NB4 (cell line): ENCODE results near the gene NAA35.

Experiments used
- POLR2A ChIP-seq: IDR thresholded peaks from 2 replicates; pipeline ENCODE4 v1.6.1; 2011; ENCODE audit warnings: mild to moderate bottlenecking; ENCODE audit not compliant: insufficient read length; ENCODE audit errors: extremely low read depth
- TF ChIP-seq, protein P1 (sequence below): IDR thresholded peaks from one replicate; pipeline ENCODE4 v1.5.1; 2012; ENCODE audit warnings: low read depth, low read length

DNA sequence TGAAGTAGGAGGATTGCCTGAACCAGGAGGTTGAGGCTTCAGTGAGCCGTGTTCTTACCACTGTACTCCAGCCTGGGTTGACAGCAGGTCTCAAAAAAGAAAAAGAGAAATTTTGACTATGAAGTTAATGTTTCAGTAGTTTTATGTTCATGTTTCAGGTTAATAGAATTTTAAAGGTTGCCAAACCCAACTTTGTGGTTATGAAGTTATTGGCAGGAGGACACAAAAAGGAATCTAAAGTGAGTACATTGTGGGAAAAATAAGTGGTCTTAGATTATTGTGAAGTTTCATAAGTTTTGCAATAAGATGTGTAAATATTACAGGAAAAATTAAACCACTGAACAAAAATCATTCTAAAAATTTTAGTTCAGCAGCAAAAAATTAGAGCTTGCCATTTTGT lies 79.8 kb downstream of the NAA35 start:
- TF ChIP-seq POLR2A: no peak
- TF ChIP-seq, protein P1, sequence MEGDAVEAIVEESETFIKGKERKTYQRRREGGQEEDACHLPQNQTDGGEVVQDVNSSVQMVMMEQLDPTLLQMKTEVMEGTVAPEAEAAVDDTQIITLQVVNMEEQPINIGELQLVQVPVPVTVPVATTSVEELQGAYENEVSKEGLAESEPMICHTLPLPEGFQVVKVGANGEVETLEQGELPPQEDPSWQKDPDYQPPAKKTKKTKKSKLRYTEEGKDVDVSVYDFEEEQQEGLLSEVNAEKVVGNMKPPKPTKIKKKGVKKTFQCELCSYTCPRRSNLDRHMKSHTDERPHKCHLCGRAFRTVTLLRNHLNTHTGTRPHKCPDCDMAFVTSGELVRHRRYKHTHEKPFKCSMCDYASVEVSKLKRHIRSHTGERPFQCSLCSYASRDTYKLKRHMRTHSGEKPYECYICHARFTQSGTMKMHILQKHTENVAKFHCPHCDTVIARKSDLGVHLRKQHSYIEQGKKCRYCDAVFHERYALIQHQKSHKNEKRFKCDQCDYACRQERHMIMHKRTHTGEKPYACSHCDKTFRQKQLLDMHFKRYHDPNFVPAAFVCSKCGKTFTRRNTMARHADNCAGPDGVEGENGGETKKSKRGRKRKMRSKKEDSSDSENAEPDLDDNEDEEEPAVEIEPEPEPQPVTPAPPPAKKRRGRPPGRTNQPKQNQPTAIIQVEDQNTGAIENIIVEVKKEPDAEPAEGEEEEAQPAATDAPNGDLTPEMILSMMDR: no peak
